ENCODE measurements around the gene TAF4.

DNA sequence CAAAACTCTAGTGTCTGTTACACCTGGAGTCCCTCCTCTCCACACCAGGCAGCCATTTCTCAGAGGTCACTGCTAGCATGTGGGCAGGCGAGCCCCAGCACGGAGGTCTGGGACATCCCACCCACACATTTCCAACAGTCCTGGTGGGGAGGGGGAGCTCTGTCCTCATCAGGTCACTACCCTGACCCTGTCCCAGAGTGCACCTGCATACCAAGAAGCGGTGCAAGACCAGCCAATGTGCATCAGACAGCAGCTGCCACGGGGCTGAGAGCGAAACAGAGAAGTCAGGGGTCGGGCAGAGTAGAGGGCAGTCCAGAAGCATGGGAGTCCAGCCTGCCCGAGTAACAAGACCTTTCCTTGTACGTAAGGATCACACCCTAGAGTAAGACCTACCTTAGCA is 71.1 kb downstream of the TAF4 start:
- TF ChIP-seq CTCF (IDR thresholded peaks at IDR 0.05) (no peak), POLR2A (IDR thresholded peaks at IDR 0.05) (no peak)

Data from testis (tissue), 2 donors.